GM12865 (cell line): Measurements from ENCODE around the gene PDZD2.

Source experiments
- DNase-seq: peaks from one replicate; pipeline ENCODE4 v3.0.0; 2010; ENCODE audit warnings: low read depth
- H3K4me3 ChIP-seq: 2 replicates; pipeline ENCODE4 v1.5.1; 2011; ENCODE audit warnings: mild to moderate bottlenecking, low read depth, low read length, control low read depth
- CTCF ChIP-seq: IDR thresholded peaks from 2 replicates; pipeline ENCODE4 v1.5.1; 2011; ENCODE audit warnings: low read length, control low read depth, low read depth, inconsistent platforms; ENCODE audit not compliant: insufficient read depth; ENCODE audit errors: missing control alignments

Gene PDZD2

GRCh38 chr5:31702712-31703111, 63.8 kb downstream of the PDZD2 start:
- no peak for DNase-seq
- TF ChIP-seq CTCF: no peak
- H3K4me3 ChIP-seq: no peak overlapping the region

GRCh38 chr5:31703757-31704156, 64.8 kb downstream of the PDZD2 start:
- DNase-seq: no peak
- TF ChIP-seq CTCF: no peak
- no peak overlapping the region for H3K4me3 ChIP-seq

GRCh38 chr5:31706186-31706585, 67.3 kb downstream of the PDZD2 start:
- TF ChIP-seq CTCF: no peak
- no peak for DNase-seq

GRCh38 chr5:31707329-31707728, 68.4 kb downstream of the PDZD2 start:
- no peak for DNase-seq
- no peak for TF ChIP-seq CTCF
- H3K4me3 ChIP-seq: no peak overlapping the region

More at GRCh38 chr5:31706186-31706585, 67.3 kb downstream of the PDZD2 start:
- no peak overlapping the region for H3K4me3 ChIP-seq

- no peak for DNase-seq
- no peak overlapping the region for H3K4me3 ChIP-seq
- TF ChIP-seq CTCF: no peak
These were observed 69.2 kb downstream of the PDZD2 start for GRCh38 chr5:31708089-31708488.

- no peak for DNase-seq
- no peak for TF ChIP-seq CTCF
These were observed 72.4 kb downstream of the PDZD2 start for GRCh38 chr5:31711363-31711762.

GRCh38 chr5:31711935-31712592, 73.1 kb downstream of the PDZD2 start:
- H3K4me3 ChIP-seq: no peak overlapping the region
- no peak for TF ChIP-seq CTCF
- DNase-seq: no peak

More at GRCh38 chr5:31711363-31711762, 72.4 kb downstream of the PDZD2 start:
- H3K4me3 ChIP-seq: no peak overlapping the region
